IgD-negative memory B cell (primary cell): ENCODE measurements around the gene UBE2Q2. TPM values are rescaled to one million over a fixed set of nuclear protein-coding genes. Genes with fewer than 3 reads are reported as not detected.

Experiments used
- H3K27ac Mint-ChIP-seq, 3 donors: one replicate each; pipeline ENCODE4 v1.8.0; 2020 to 2022; ENCODE audit warnings: mild to moderate bottlenecking in 3 of 3, mixed read lengths in 3 of 3, moderate library complexity in 1 of 3
- H3K27me3 Mint-ChIP-seq: one replicate; pipeline ENCODE4 v1.8.0; 2021; ENCODE audit warnings: mixed read lengths
- H3K36me3 Mint-ChIP-seq: one replicate; pipeline ENCODE4 v1.8.0; 2020; ENCODE audit warnings: mild to moderate bottlenecking, mixed read lengths
- H3K4me1 Mint-ChIP-seq, 3 donors: one replicate each; pipeline ENCODE4 v1.8.0; 2020 to 2022; ENCODE audit warnings: mixed read lengths in 3 of 3, mild to moderate bottlenecking in 1 of 3
- H3K4me3 Mint-ChIP-seq, 4 donors: one replicate each; pipeline ENCODE4 v1.8.0; 2020 to 2022; ENCODE audit warnings: mild to moderate bottlenecking in 4 of 4, mixed read lengths in 4 of 4, moderate library complexity in 3 of 4
- H3K9me3 Mint-ChIP-seq, 3 donors: one replicate each; pipeline ENCODE4 v1.8.0; 2020 to 2021; ENCODE audit warnings: mixed read lengths in 3 of 3, mild to moderate bottlenecking in 1 of 3
- polyA plus RNA-seq: library from polyadenylated mRNA; unstranded; fragments of 300-500 nt; fragmentation: Illumina TruSeq; gene quantifications from one replicate; pipeline ENCODE4 v1.2.3, GENCODE V29; 2021

Gene UBE2Q2
- polyA plus RNA-seq, 1 donor from 2014 or later, result 21.4 TPM

DNA sequence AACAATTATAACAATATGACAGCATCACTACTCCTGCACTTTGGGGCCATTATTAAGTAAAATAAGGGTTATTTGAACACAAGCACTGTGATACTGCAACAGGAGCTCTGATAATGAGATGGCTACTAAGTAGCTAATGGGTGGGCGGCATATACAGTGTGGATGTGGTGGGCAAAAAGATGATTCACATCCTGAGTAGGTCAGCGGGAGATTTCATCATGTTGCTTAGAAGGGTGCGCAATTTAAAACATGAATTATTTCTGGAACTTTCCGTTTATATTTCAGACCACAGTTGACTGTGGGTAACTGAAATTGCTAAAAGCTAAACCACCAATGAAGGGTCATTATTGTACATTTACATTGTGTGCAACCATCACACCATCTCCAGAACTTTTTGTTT lies 102.7 kb downstream of the UBE2Q2 start:
- peaks cover 2 to 3% (median 3%) of the 10 kb centered on the region in 3 donors for H3K9me3 Mint-ChIP-seq
- H3K27ac Mint-ChIP-seq, result no peak overlapping the region
- H3K27me3 Mint-ChIP-seq, result peaks cover 16% of the 10 kb centered on the region
- no peak overlapping the region for H3K4me3 Mint-ChIP-seq
- peaks cover 0 to 4% (median 0%) of the 10 kb centered on the region in 3 donors for H3K4me1 Mint-ChIP-seq
- H3K36me3 Mint-ChIP-seq, result no peaks in the 10 kb centered on the region

DNA sequence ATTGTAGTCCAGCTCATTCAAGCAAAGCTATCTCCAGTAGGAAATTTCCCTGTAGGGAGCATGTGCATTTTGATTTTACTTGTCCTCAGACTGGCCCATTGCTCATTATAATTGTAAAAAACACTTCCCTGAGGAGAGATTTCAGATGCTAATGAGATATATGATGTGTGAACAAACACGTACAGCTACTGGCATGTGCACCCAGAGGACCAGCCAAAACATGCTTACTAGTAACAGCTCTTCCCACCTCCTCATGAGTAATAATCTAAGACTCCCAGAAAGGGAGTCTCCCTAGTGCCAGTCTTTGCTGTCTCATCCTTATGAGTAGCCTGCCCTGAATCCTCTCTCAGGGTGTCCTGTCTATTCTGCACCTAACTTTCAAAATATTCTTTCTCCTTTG lies 103.8 kb downstream of the UBE2Q2 start:
- H3K4me1 Mint-ChIP-seq, result peaks cover 0 to under 1% (median 0%) of the 10 kb centered on the region in 3 donors
- peaks cover 16% of the 10 kb centered on the region for H3K27me3 Mint-ChIP-seq

DNA sequence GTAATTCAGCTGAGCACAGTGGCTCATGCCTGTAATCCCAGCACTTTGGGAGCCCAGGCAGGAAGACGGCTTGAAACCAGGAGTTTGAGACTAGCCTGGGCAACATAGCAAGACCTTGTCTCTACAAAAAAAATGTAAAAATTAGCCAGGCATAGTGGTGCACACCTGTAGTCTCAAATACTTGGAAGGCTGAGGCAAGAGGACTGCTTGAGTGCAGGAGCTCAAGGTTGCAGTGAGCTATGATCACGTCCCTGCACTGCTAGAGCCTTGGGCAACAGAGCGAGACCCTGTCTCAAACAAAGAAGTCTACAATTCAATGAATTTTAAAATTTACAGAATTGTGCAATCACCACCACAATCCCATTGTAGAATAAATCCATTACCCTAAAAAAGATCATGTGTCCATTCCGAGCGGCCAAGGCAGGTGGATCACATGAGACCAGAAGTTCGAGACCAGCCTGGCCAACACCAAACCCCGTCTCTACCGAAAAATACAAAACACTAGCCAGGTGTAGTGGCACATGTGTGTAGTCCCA lies 105.6 kb downstream of the UBE2Q2 start:
- Mint-ChIP-seq H3K27me3 (peaks cover 16% of the 10 kb centered on the region), H3K9me3 (peaks cover 2 to 3% (median 3%) of the 10 kb centered on the region in 3 donors), H3K27ac (no peak overlapping the region), H3K4me1 (no peaks in the 10 kb centered on the region), H3K36me3 (no peaks in the 10 kb centered on the region), H3K4me3 (no peak overlapping the region)

More for the DNA sequence above, 103.8 kb downstream of the UBE2Q2 start:
- H3K36me3 Mint-ChIP-seq, result no peaks in the 10 kb centered on the region
- peaks cover 2 to 3% (median 3%) of the 10 kb centered on the region in 3 donors for H3K9me3 Mint-ChIP-seq
- no peak overlapping the region for H3K4me3 Mint-ChIP-seq
- H3K27ac Mint-ChIP-seq, result no peak overlapping the region

Other genes starting within 250 kb of the UBE2Q2 start
- gene SNUPN, start 217.7 kb upstream of the UBE2Q2 start, polyA plus RNA-seq, result 25.4 TPM
- gene IMP3, start 203.2 kb upstream of the UBE2Q2 start, polyA plus RNA-seq, result 249 TPM
- gene SNX33, start 195.5 kb upstream of the UBE2Q2 start, polyA plus RNA-seq, result 0.05 TPM
- not detected for gene CSPG4, start 130.6 kb upstream of the UBE2Q2 start, polyA plus RNA-seq
- gene FBXO22, start 60.4 kb downstream of the UBE2Q2 start, polyA plus RNA-seq, result 15.5 TPM
- gene NRG4, start 169.0 kb downstream of the UBE2Q2 start, polyA plus RNA-seq, result not detected
- 0.20 TPM for gene TMEM266, start 216.5 kb downstream of the UBE2Q2 start, polyA plus RNA-seq